ENCODE measurements around the gene OAS3. TPM values are rescaled to one million over a fixed set of nuclear protein-coding genes. Genes with fewer than 3 reads are reported as not detected.
"Not testable (repeated sequence)": the region's sequence is repeated elsewhere in the genome, so short reads cannot be mapped to it uniquely, and the experiment has no call there.

Gene OAS3
- total RNA-seq, 1 experiment from 2014 or later: 19.1 TPM

- in situ Hi-C loops (cut with HindIII; ENCODE audit: low pct_unique_long_range_greater_than_20kb, low sequenced_read_pairs): no loop called here
- DNase-seq (ENCODE audit: low read depth): no peak
These were observed 7.2 kb downstream of the OAS3 start for GRCh38 chr12:112945515-112945914.

- in situ Hi-C loops (cut with HindIII; ENCODE audit: low pct_unique_long_range_greater_than_20kb, low sequenced_read_pairs): no loop called here
- no peak for DNase-seq (ENCODE audit: low read depth)
These were observed 8.1 kb downstream of the OAS3 start for GRCh38 chr12:112946236-112947000.

GRCh38 chr12:112947314-112947713, 9.0 kb downstream of the OAS3 start:
- in situ Hi-C loops (cut with HindIII; ENCODE audit: low pct_unique_long_range_greater_than_20kb, low sequenced_read_pairs): no loop called here
- DNase-seq (ENCODE audit: low read depth): no peak

- in situ Hi-C loops (cut with HindIII; ENCODE audit: low pct_unique_long_range_greater_than_20kb, low sequenced_read_pairs): no loop called here
- DNase-seq (ENCODE audit: low read depth): no peak
These were observed 9.5 kb downstream of the OAS3 start for GRCh38 chr12:112947761-112948160.

GRCh38 chr12:112948806-112949205, 10.5 kb downstream of the OAS3 start:
- in situ Hi-C loops (cut with HindIII; ENCODE audit: low pct_unique_long_range_greater_than_20kb, low sequenced_read_pairs): no loop called here
- DNase-seq (ENCODE audit: low read depth): no peak

GRCh38 chr12:112950701-112951100, 12.4 kb downstream of the OAS3 start:
- DNase-seq (ENCODE audit: low read depth): no peak
- in situ Hi-C loops (cut with HindIII; ENCODE audit: low pct_unique_long_range_greater_than_20kb, low sequenced_read_pairs): no loop called here

GRCh38 chr12:112957125-112957524, 18.9 kb downstream of the OAS3 start:
- in situ Hi-C loops (cut with HindIII; ENCODE audit: low pct_unique_long_range_greater_than_20kb, low sequenced_read_pairs); DNase-seq (ENCODE audit: low read depth): not testable (repeated sequence)

- no peak for DNase-seq (ENCODE audit: low read depth)
- in situ Hi-C loops (cut with HindIII; ENCODE audit: low pct_unique_long_range_greater_than_20kb, low sequenced_read_pairs): no loop called here
These were observed 22.8 kb downstream of the OAS3 start for GRCh38 chr12:112961074-112961473.

- in situ Hi-C loops (cut with HindIII; ENCODE audit: low pct_unique_long_range_greater_than_20kb, low sequenced_read_pairs): no loop called here
- no peak for DNase-seq (ENCODE audit: low read depth)
These were observed 23.3 kb downstream of the OAS3 start for GRCh38 chr12:112961536-112961935.

GRCh38 chr12:112962561-112962960, 24.3 kb downstream of the OAS3 start:
- no peak for DNase-seq (ENCODE audit: low read depth)
- in situ Hi-C loops (cut with HindIII; ENCODE audit: low pct_unique_long_range_greater_than_20kb, low sequenced_read_pairs): no loop called here

GRCh38 chr12:112963227-112963861, 25.1 kb downstream of the OAS3 start:
- in situ Hi-C loops (cut with HindIII; ENCODE audit: low pct_unique_long_range_greater_than_20kb, low sequenced_read_pairs): no loop called here
- DNase-seq (ENCODE audit: low read depth): no peak

GRCh38 chr12:112964067-112964670, 25.9 kb downstream of the OAS3 start:
- in situ Hi-C loops (cut with HindIII; ENCODE audit: low pct_unique_long_range_greater_than_20kb, low sequenced_read_pairs): no loop called here
- DNase-seq (ENCODE audit: low read depth): no peak

GRCh38 chr12:112964915-112965314, 26.6 kb downstream of the OAS3 start:
- no peak for DNase-seq (ENCODE audit: low read depth)
- in situ Hi-C loops (cut with HindIII; ENCODE audit: low pct_unique_long_range_greater_than_20kb, low sequenced_read_pairs): no loop called here

- no peak for DNase-seq (ENCODE audit: low read depth)
- in situ Hi-C loops (cut with HindIII; ENCODE audit: low pct_unique_long_range_greater_than_20kb, low sequenced_read_pairs): no loop called here
These were observed 27.4 kb downstream of the OAS3 start for GRCh38 chr12:112965643-112966042.

- DNase-seq (ENCODE audit: low read depth): no peak
- in situ Hi-C loops (cut with HindIII; ENCODE audit: low pct_unique_long_range_greater_than_20kb, low sequenced_read_pairs): no loop called here
These were observed 29.0 kb downstream of the OAS3 start for GRCh38 chr12:112967306-112967705.

- in situ Hi-C loops (cut with HindIII; ENCODE audit: low pct_unique_long_range_greater_than_20kb, low sequenced_read_pairs): no loop called here
These were observed 29.6 kb downstream of the OAS3 start for GRCh38 chr12:112967858-112968257.

GRCh38 chr12:112969547-112970306, 31.5 kb downstream of the OAS3 start:
- in situ Hi-C loops (cut with HindIII; ENCODE audit: low pct_unique_long_range_greater_than_20kb, low sequenced_read_pairs): no loop called here
- no peak for DNase-seq (ENCODE audit: low read depth)

More at GRCh38 chr12:112967858-112968257, 29.6 kb downstream of the OAS3 start:
- no peak for DNase-seq (ENCODE audit: low read depth)

- DNase-seq (ENCODE audit: low read depth): no peak
- in situ Hi-C loops (cut with HindIII; ENCODE audit: low pct_unique_long_range_greater_than_20kb, low sequenced_read_pairs): no loop called here
These were observed 32.1 kb downstream of the OAS3 start for GRCh38 chr12:112970391-112970790.

- DNase-seq (ENCODE audit: low read depth): no peak
- in situ Hi-C loops (cut with HindIII; ENCODE audit: low pct_unique_long_range_greater_than_20kb, low sequenced_read_pairs): no loop called here
These were observed 33.0 kb downstream of the OAS3 start for GRCh38 chr12:112971248-112971647.
